SKM-1 (cell line): ENCODE measurements around the gene ZNF418.

Experiments
- DNase-seq: peaks from one replicate; lab custom pipeline; 2025; ENCODE audit not compliant: unreplicated experiment; lab: John Stamatoyannopoulos, UW

The ZNF418 gene

DNA sequence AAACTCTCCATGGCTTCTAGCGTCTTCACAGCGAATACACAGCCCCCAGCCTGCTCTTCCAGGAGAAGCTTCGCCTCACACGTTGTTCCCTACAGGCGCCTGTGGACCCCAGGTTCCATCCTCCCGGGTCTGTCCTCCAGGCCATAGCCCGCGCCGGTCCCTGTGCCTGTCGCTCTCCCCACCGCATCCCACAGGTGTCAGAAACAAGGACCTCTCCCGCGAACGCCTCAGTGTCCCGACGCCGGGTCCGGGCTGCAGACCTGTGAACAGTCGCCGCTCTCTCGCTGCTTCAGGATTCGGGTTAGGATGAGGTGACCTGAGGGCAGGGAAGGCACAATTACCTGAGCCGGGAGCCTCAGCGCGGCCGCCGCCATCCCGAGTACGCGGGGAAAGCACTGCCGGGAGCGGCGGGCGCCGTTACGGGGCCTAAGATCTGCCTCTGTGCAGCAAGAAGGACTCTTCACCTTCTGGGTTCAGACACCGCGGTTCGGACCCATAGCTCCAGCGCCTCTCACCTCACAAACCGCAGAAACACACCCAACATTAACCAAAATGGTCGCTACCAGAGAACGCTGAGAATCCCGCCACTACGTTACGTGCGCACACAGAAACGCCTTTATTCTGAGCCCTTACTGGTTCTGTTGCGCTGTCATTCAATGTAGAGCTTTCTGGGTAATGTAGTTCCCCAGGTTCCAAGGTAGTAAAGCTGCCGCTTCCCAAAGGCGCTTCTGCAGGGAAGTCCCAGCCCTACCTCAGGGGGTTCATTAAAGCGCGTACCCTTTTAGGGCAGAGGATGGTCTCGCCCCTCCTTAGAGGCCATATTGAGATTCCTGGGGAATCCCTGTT lies at the start of gene ZNF418:
ZNF418 (minus strand) TSS at position 583 of the 846 bp plus-strand sequence. CDS start 1,580 bp downstream, outside the sequence.
- no peak for DNase-seq

DNA sequence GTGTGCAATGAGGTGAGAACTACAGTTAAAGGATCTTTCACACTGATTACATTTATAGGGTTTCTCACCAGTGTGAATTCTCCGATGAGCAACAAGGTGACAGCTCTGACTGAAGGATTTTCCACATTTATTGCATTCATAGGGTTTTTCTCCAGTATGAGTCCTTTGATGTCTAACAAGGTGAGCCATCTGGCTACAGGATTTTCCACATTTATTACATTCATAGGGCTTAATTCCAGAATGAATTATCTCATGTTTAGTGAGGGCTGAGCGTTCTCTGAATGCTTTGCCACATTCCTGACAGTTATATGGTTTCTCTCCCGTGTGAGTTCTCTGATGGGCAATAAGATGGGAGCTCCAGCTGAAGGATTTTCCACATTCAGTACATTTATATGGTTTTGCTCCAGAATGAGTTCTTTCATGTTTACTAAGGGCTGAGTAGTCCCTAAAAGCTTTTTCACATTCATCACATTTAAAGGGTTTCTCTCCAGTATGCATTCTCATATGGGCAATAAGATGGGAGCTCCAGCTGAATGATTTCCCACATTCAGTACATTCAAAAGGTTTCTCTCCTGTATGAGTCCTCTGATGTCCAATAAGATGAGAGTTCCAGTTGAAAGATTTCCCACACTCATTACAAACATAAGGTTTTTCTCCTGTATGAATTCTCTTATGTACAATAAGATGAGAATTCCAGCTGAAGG lies 43.5 kb upstream of the ZNF418 start:
- DNase-seq, result no peak

DNA sequence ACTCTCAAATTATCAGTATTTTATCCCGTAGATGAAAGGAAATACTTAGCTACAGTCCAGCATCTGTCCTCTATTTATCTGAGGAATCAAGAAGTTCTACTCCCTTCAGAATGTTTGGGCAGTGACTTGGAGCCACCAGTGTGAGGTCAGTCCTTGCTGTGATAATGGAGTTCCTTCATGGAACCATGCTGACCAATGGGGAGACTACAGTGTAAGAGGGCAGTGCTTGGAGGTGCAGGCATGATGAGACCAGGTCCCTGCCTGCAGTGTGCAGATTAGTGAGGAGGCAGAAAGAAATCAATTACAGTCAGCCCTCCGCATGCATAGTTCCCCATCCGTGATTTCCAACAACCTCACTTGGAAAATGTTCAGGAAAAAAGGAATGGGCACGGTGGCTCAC lies 39.2 kb upstream of the ZNF418 start, which contains the start of gene C19orf18:
C19orf18 (minus strand) TSS at position 101 of the 400 bp plus-strand sequence. CDS start 102 bp downstream, outside the sequence.
- no peak for DNase-seq

DNA sequence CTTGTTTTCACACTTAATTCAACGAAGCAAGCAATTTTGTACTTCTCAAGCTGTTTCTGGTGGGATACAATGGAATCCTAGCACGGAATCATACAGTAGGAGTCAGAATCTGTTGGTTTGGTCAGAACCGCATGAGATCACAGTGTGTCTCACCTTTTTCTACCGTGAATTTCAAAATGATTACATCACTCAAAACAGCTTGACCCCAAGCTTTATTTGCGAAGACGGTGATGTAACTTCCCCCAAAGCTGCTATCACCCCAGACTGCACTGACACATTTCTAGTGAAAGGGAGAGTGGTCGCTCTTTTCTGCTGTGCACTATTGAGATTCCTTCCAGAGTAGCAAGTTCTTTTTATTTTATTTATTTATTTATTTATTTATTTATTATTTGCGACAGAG lies 29.6 kb upstream of the ZNF418 start:
- no peak for DNase-seq

DNA sequence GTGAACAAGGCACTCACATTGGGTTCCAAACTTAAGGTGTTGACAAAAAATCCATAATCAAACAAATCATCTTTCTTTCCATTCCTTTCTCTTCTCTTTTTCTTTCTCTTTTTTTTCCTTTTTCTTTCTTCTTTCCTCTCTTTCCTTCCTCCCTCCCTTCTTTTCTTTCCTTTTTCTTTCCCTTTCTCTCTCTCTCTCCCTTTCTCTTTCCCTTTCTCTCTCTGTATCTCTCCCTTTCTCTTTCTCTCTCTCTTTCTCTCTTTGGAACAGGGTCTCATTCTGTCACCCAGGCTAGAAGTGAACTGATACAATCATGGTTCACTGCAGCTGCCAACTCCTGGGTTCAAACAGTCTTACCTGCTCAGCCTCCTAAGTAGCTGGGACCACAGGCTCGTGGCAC lies 26.6 kb upstream of the ZNF418 start:
- DNase-seq, result no peak

DNA sequence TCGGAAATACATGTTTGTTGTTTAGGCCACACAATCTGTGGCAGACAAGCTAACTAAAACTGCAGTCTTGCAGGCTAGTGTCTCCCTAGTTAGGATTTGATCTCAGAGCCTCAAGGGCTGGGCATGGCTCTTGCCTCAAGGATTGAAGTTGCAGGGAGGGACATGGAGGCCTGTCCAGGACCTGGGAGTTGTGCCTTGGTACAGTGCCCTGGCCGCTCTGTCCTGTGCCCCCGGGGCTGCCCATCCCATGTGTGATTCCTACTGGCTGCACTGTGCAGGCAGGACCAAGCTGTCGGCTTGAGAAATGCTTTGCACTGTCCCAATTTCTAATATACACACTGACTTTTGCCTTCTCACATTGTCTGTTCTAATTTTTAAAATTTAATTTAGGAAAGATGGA lies 19.8 kb upstream of the ZNF418 start:
- no peak for DNase-seq

DNA sequence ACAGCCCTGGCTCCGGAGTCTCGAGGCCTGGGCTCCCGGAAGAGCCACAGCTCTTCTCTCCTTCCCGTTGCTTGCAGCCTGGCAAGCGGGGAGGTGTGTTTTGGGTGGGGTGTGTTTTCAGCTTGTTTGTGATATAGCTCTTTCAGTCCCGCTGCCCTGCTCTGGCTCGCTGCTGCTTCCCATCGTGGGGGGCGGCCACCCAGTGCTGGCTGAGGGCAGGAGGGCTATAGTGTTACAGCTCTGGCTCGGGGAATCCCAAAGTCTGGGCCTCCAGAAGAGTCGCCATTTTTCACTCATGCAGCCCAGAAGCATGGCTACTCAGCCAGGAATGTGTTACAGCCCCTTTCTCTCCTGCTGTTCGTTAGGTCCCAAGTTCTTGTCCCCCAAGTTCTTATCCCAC lies 14.5 kb upstream of the ZNF418 start:
- DNase-seq, result no peak

DNA sequence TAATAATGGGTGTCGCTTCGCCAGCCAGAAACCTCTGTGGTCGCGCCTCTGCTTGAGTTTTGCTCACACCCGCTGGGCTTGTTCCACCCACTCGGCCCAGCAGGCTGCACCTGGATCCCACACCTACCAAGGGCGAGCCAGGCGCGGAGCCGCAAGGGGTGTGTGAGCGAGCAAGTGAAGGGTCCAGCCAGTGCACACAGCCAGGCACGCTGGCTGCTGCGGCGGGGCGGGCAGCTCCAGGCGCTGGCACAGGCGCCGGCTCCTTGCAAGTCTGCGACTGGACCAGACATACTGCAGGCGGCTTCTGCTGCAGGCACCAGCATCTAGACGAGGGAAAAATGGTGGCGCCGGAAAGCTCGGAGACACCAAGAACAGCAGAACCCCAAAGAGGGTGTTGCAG lies 14.1 kb upstream of the ZNF418 start:
- DNase-seq, result no peak

DNA sequence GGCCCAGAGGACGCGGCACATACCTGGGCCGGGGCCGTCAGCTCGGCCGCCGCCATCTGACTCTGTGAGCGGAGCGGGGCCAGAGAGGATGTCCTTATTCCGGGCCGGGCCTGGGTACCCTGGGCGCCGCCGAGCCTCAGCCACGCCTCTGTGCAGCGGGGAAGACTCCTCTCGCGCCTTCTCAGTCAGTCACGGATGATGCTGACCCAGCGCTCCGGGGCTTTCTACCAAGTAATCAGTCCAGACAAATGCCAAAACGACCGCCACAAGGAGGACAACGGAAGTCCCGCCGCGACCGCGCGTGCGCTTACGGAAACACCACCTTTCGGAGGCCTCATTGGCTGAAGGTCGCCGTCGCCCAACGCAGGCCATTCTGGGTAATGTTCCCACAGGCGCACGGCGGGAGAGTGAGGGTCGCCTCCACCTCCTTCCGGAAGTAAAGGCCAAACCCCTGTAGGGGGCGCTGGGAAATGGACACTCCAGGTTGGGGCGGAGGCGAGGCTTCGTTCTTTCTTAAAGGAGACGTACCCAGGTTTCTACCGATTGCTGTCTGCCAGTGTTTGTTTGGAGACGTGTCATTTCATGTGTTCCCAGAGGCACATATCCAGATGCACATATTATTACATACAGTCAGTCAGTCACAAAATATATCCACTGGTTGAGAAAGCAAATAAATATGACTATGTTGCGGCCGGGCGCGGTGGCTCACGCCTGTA lies 12.4 kb upstream of the ZNF418 start, which contains the start of gene ZNF256:
ZNF256 (minus strand) TSS at position 288 of the 716 bp plus-strand sequence; CDS start at position 56, 232 bp downstream.
- DNase-seq, result no peak

DNA sequence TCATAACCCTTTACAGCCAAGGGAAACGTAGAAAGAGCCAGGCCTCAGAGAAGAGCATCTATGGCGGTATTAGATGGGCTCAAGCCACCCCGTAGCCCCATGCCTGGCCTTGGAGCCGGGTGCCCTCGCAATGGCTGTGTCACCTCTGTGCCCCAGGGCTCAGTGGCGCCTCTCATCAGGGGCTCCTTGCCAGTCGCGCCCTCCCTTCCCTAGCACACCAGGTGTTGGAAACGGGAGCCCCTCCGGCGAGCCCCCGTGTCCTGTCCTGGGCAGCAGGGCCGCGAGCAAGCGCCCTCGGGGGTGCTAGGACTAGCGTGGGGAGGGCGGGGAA lies 11.9 kb upstream of the ZNF418 start:
- DNase-seq, result no peak

DNA sequence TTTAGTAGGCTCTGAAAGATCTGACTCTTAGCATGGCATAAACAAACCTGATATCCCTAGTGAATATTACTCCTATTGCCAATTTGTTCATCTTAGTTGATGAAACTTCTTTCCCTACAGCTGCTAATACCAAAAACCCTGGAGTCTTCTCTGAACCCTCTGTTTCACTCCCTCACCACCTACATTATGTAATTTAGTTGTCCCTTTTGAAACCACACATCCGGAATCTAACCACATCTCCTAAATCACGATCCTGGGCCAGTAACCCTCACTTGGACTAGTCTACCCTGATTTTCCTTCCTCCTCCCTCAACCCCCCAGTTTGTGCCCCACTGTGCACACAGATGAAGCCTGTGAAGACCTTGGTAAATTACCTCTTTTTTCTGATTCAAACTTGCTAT lies 11.1 kb upstream of the ZNF418 start:
- DNase-seq, result no peak

DNA sequence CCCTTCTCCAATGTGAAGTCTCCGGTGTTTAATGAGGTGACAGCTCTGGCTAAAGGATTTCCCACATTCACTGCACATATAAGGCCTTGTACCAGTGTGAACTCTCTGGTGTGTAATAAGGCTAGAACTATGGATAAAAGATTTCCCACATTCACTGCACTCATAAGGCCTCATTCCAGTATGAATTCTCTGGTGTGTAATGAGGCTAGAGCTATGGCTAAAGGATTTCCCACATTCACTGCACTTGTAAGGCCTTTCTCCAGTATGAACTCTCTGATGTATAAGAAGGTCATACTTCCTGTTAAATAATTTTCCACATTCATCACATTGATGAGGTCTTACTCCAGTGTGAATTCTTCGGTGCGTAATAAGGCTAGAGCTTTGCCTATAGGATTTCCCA lies 6.4 kb upstream of the ZNF418 start:
- DNase-seq, result no peak

DNA sequence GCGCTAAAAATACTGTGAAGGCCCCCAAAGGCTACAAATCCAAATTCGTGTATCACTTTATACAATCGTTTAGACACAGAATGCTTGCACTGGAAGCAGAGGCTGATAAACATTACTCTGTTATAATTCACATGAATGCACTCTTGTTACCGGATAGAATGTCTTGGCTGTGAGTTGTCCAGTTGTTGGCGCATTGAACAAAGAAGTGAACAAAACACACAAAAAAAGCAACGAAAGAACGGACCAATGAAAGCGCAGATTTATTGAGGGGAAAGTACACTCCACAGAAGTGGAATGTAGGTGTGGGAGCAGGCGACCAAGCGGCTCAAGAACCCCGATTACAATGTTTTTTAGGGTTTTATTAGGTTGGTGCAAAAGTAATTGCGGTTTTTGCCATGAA lies 529 bp upstream of the ZNF418 start:
- DNase-seq, result no peak

DNA sequence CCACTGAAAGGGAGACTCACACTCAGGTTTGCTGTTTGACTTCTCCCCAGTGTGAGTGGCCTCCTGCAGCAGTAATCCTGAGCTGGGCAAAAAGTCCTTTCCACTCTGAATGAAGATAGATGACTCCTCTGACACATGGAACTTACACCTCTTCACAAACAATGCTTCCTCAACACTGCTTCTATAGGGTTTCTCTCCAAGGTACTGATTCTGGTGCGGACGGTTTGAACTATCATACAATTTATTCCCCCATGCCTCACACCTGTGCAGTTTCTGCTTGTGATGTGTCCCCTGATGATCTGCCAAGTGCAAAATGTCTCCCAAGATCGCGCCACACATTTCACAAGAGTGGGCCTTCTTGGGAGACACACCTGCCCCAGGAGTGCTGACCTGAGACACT lies 7.6 kb downstream of the ZNF418 start:
- DNase-seq, result no peak

DNA sequence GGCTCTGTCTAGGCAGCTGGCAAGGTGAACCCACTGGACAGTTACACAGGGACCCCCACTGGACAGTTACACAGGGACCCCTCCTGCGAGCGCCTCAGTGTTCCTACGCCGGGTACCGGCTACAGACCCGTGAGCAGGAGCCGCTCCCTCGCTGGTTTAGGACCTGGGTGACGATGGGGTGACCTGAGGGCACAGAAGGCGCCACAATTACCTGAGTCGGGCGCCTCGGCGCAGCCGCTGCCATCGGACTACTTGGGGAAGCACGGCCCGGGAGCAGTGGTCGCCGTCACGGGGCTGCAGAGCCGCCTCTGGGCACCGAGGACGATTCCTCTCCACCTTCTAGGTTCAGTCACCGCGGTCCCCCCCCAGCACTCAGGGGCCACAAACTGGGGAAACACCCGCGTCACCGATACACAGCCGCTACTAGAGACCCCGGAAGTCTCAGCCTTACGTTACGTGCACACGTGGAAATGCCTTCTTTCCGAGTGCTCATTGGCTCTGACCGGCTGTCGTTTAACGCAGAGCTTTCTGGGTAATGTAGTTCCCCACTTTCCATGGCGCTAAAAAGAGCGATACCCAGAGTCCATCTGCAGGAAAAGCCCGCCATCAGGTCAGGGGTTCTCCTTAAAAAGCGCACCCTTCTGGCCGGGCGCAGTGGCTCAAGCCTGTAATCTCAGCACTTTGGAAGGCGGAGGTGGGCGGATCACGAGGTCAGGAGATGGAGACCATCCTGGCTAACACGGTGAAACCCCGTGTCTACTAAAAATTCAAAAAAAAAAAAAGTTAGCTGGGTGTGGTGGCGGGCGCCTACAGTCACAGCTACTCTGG lies 18.8 kb downstream of the ZNF418 start, which contains the start of gene ZNF417:
ZNF417 (minus strand) TSS at position 425 of the 828 bp plus-strand sequence; CDS start at position 244, 181 bp downstream.
- peak; percentile 71 for DNase-seq

DNA sequence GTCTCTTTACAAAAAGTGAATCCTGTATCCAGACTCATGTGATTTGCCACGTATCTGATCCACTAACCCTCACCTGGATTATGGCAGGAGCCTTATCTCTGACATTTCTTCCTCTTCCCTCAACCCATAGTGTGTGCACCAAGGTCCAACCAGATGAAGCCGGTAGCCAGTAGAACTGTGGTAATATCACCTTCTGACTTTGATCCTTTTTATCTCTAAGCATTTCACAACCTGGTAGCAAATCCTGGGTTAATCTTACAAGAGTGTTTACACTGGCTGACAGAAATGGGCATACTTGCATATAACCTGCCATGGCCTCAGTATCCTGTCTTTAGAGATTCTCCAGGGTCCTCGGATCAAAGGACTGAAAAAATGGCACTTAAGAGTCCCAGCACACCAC lies 20.7 kb downstream of the ZNF418 start:
- DNase-seq, result no peak

DNA sequence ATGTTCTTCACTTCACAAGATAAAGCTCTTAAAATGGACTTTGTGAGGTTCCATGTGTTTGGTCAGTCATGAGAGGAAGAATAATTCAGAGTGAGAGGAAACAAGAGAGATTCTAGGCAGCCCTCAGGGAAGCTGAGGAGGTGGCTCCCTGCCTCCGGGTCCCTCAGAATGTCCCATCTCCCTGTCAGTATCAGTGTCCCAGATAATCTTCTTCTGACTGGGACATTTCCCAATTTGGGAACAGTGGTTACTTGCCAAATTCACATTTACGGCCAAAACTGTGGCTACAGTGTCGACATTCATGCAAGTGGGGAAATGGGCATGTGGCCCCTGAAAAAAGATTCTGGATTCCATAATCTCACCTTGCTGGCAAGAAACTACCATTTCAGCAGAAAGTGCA lies 27.8 kb downstream of the ZNF418 start:
- no peak for DNase-seq

DNA sequence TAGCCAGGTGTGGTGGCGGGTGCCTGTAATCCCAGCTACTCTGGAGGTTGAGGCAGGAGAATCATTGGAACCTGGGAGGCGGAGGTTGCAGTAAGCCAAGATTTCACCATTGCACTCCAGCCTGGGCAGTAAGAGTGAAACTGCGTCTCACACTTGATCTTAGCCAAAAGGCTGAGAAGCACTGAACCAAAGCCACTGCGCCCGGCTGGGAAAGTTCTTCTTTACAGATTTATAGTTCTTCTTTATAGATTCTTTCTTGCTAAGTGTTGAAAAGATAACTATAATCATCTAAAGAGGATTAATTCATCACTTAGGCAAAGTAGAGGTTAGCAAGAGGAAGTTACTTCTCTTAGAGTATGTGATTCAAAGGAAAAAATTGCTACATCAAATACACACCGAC lies 29.9 kb downstream of the ZNF418 start:
- DNase-seq, result no peak

DNA sequence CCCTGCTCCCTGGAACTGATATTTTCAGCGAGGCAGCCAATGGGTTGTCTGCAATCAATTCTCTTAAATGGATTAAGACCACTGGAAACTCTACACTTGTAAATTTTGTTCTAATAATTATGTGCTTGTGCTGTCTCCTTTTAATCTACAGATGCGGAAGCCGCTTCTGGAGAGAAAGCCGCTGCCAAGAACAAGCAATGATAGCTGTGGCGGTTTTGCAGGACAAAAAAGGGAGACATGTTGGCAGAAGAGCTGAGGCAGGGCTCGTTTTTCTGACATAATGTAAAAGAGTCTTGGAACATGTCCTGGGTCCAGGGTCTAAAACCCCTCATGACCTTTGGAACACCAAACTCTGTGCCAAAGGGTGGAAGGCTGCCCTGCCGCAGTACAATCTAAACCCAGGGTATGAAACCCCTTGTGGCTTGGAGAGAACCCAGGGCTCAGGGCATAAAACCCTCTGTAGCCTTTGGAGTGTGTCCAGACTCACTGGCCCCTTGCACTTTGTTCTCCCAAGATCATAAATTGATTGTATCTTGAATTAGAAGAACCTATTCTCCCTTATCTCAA lies 31.5 kb downstream of the ZNF418 start:
- no peak for DNase-seq

DNA sequence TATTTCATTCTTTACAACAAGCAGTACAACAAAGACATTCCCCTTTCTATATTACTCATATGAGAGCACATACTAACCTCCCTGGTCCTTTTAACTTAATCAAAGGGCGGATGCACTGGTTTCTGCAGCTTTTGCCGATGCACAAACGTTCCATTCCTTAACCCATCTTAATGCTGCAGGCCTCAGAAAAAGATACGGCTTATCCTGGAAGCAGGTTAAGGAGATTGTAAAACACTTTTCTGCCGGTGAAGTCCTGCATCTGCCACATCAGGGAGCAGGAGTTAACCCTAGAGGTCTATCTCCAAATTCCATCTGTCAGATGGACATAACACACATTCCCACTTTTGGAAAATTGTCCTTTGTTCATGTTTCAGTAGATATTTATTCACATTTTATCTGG lies 34.9 kb downstream of the ZNF418 start:
- no peak for DNase-seq
